ENCODE results near the gene IFRD1. TPM values are rescaled to one million over a fixed set of nuclear protein-coding genes. Genes with fewer than 3 reads are reported as not detected.
A peak's percentile ranks its signal among the peaks of the same experiment; 100 is the strongest.

Gene IFRD1
- total and polyA plus RNA-seq, 2 experiments from 2014 or later: 69.9 to 114 TPM

DNA sequence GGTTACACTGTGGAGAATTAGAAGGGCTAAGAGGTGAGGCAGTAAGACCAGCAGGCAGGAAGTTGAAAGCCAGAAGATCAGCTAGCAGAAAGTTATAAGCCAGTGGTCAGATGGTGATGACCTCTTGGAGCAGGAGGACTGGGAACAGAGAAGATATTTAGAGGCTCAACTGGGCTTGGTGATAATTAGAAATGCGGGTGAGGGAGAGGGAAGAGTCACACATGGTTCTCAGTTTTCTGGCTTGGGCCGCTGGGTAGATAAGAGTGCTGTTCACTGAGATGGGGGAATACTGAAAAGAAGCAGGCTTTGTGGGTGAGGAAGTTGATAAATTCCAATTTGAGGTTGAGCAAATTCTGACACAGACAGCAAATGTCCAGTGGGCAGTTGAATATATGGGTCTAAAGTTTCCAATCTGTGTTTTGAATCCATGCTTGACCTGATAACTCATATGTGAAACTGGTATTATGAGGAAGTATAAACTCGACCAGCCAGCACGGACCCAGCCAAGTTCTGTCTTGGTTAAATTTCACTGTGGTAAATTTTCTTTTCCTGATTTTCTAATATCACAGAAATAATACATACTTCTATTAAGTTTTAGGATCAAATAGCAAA lies 53.2 kb downstream of the IFRD1 start:
- peaks cover 5% of the 10 kb centered on the region for H3K4me1 ChIP-seq (ENCODE audit: insufficient read depth)
- no peak overlapping the region for H3K4me3 ChIP-seq
- no peaks in the 10 kb centered on the region for H3K36me3 ChIP-seq (replicated peaks; ENCODE audit: insufficient read depth, low read depth)
- H3K79me2 ChIP-seq: no peaks in the 10 kb centered on the region
- TF ChIP-seq EZH2phosphoT487 (IDR thresholded peaks at IDR 0.05; ENCODE audit: low read depth, severe bottlenecking, unreplicated experiment) (no peak), EZH2 (IDR thresholded peaks at IDR 0.05; ENCODE audit: borderline replicate concordance) (no peak)
- TF ChIP-seq, protein P1, sequence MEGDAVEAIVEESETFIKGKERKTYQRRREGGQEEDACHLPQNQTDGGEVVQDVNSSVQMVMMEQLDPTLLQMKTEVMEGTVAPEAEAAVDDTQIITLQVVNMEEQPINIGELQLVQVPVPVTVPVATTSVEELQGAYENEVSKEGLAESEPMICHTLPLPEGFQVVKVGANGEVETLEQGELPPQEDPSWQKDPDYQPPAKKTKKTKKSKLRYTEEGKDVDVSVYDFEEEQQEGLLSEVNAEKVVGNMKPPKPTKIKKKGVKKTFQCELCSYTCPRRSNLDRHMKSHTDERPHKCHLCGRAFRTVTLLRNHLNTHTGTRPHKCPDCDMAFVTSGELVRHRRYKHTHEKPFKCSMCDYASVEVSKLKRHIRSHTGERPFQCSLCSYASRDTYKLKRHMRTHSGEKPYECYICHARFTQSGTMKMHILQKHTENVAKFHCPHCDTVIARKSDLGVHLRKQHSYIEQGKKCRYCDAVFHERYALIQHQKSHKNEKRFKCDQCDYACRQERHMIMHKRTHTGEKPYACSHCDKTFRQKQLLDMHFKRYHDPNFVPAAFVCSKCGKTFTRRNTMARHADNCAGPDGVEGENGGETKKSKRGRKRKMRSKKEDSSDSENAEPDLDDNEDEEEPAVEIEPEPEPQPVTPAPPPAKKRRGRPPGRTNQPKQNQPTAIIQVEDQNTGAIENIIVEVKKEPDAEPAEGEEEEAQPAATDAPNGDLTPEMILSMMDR (IDR thresholded peaks at IDR 0.05; ENCODE audit: poor library complexity): no peak
- H3K9me3 ChIP-seq (ENCODE audit: low read depth): no peaks in the 10 kb centered on the region
- 82% methylated on average over 4 of the region's 4 CpGs for WGBS (ENCODE audit: low lambda C conversion rate, missing lambda C conversion rate)
- H3K27ac ChIP-seq: no peak overlapping the region
- H3K4me2 ChIP-seq: no peak overlapping the region
- no peak overlapping the region for H2AFZ ChIP-seq
- H4K20me1 ChIP-seq (ENCODE audit: insufficient read depth, poor library complexity, severe bottlenecking): no peaks in the 10 kb centered on the region
- H3K27me3 ChIP-seq: no peaks in the 10 kb centered on the region
- H3K9me2 ChIP-seq (replicated peaks; ENCODE audit: insufficient read depth): no peaks in the 10 kb centered on the region
- DNase-seq (ENCODE audit: low spot score): no peak

DNA sequence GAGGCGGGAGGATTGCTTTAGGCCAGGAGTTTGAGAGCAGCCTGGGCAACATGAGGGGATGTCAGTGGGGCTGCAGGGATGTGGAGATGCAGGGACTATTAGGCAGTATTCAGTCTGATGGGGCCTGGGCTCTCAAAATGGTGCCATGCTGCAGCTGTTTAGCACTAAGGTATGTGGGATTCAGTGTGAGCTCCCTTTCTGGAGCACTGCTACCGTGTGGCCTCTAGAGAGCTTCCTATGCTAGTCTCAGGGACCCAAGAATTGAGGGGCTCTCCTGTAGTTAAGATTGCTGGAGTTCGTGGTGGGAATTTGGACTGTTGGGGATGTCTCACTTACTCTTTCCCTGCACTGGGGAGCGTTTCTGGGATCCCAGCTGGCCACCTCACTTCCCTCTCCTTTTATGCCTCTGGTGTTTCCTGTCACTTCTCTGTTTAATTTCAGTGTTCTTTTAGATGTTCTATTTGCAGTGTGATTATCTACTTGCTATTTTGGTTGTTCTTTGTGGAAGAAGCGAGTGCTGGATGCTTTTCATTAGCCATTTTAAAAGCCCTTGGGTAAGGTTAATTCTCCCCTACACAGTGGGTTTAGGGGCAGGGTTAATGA lies 53.9 kb downstream of the IFRD1 start:
- H3K27ac ChIP-seq: no peak overlapping the region
- no peak for DNase-seq (ENCODE audit: low spot score)
- WGBS (ENCODE audit: low lambda C conversion rate, missing lambda C conversion rate): 90% methylated on average over 5 of the region's 5 CpGs
- H3K4me3 ChIP-seq: no peak overlapping the region
- H3K9me3 ChIP-seq (ENCODE audit: low read depth): no peaks in the 10 kb centered on the region
- no peaks in the 10 kb centered on the region for H3K79me2 ChIP-seq
- H3K36me3 ChIP-seq (replicated peaks; ENCODE audit: insufficient read depth, low read depth): no peaks in the 10 kb centered on the region
- H3K9me2 ChIP-seq (replicated peaks; ENCODE audit: insufficient read depth): no peaks in the 10 kb centered on the region
- H2AFZ ChIP-seq: no peak overlapping the region
- H4K20me1 ChIP-seq (ENCODE audit: insufficient read depth, poor library complexity, severe bottlenecking): no peaks in the 10 kb centered on the region
- H3K27me3 ChIP-seq: no peaks in the 10 kb centered on the region
- H3K4me1 ChIP-seq (ENCODE audit: insufficient read depth): peaks cover 5% of the 10 kb centered on the region
- no peak for TF ChIP-seq EZH2phosphoT487 (IDR thresholded peaks at IDR 0.05; ENCODE audit: low read depth, severe bottlenecking, unreplicated experiment)
- TF ChIP-seq, protein P1 (IDR thresholded peaks at IDR 0.05; ENCODE audit: poor library complexity): no peak
- no peak for TF ChIP-seq EZH2 (IDR thresholded peaks at IDR 0.05; ENCODE audit: borderline replicate concordance)
- H3K4me2 ChIP-seq: no peak overlapping the region

DNA sequence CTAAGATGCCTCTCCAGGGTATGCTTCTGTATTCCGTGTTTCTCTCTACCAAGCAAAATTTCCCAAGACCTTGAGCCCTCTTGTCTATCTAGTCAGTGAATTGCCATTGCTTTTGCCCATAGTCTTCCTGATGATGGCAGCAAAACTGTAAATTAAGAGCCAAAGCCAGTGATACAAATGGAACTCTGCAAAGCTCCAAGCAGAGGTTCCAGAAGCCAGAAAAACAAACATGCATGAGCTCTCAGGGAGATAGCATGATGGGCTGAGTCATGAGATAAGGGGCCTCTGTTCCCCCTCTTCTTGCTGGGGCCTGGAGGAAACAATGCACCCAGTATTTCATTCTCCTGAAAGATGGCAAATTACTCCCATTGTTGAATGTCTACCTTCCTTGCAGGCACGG lies 55.2 kb downstream of the IFRD1 start:
- no peaks in the 10 kb centered on the region for H3K9me2 ChIP-seq (replicated peaks; ENCODE audit: insufficient read depth)
- no peaks in the 10 kb centered on the region for H3K36me3 ChIP-seq (replicated peaks; ENCODE audit: insufficient read depth, low read depth)
- DNase-seq (ENCODE audit: low spot score): peak; percentile 34
- TF ChIP-seq, protein P1 (IDR thresholded peaks at IDR 0.05; ENCODE audit: poor library complexity): peak; percentile 43
- TF ChIP-seq EZH2 (IDR thresholded peaks at IDR 0.05; ENCODE audit: borderline replicate concordance): no peak
- H3K9me3 ChIP-seq (ENCODE audit: low read depth): no peaks in the 10 kb centered on the region
- H3K27me3 ChIP-seq: no peaks in the 10 kb centered on the region
- H3K4me3 ChIP-seq: no peak overlapping the region
- no peak overlapping the region for H3K4me2 ChIP-seq
- peaks cover 5% of the 10 kb centered on the region for H3K4me1 ChIP-seq (ENCODE audit: insufficient read depth)
- H3K79me2 ChIP-seq: no peaks in the 10 kb centered on the region
- peak overlapping the region; percentile 5 for H3K27ac ChIP-seq
- WGBS (ENCODE audit: low lambda C conversion rate, missing lambda C conversion rate): 49% methylated on average over 2 of the region's 2 CpGs
- H2AFZ ChIP-seq: no peak overlapping the region
- H4K20me1 ChIP-seq (ENCODE audit: insufficient read depth, poor library complexity, severe bottlenecking): no peaks in the 10 kb centered on the region

Data from hepatocyte (in vitro differentiated cells).